ENCODE data around the gene GABRR2.

Gene GABRR2

GRCh38 chr6:89290401-89291155 is 24.5 kb downstream of the GABRR2 start:
- no peak for DNase-seq

GRCh38 chr6:89289710-89290109 is 25.4 kb downstream of the GABRR2 start:
- DNase-seq: no peak

- DNase-seq: no peak
Observed at GRCh38 chr6:89287351-89288028, 27.6 kb downstream of the GABRR2 start.

GRCh38 chr6:89286516-89286915 is 28.6 kb downstream of the GABRR2 start:
- no peak for DNase-seq

- DNase-seq: no peak
Observed at GRCh38 chr6:89284963-89285735, 29.9 kb downstream of the GABRR2 start.

GRCh38 chr6:89284081-89284480 is 31.0 kb downstream of the GABRR2 start:
- DNase-seq: no peak

- DNase-seq: no peak
Observed at GRCh38 chr6:89282749-89283148, 32.4 kb downstream of the GABRR2 start.

DNA sequence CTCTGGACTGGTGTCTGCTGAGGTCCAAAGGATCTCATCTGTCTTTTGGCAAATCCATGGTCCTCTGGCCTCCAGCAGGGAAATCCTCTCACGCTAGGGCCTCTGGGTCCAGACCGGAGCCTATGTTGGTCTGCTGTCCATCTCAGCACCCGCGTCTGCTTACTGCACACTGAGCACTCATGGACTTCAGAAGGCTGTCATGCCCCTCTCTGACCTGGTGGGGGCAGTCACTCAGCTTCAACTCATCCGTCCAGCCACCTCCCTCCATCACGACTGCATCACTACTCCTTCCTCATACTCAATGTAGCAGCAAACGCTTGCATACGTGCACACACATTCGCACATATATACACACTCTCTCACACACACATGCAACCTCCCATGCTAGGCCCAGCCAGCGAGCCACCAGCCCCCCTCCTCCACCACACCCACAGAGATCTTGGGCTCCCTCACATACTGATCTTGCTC is 33.3 kb downstream of the GABRR2 start:
- no peak for DNase-seq

- no peak for DNase-seq
Observed at GRCh38 chr6:89278956-89279355, 36.1 kb downstream of the GABRR2 start.

DNA sequence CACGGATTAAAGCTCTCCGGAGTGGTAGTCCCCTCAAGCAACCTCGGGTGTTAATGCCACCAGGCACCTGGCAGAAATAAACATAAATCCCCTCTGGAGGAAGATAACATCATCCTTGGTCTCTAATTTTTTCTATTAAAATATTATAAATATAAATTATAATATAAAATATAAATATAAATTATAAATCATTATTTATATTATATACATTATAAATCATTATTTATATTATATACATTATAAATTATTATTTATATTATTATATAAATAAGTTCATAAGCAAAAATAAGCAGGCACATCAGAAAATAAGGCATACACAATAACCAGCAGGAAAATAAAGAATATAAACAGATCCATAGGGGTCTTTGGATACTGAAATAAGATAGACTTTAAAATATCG is 39.2 kb downstream of the GABRR2 start:
- no peak for DNase-seq

GRCh38 chr6:89273816-89274215 is 41.3 kb downstream of the GABRR2 start:
- DNase-seq: no peak

GRCh38 chr6:89272596-89272995 is 42.5 kb downstream of the GABRR2 start:
- DNase-seq: no peak

DNA sequence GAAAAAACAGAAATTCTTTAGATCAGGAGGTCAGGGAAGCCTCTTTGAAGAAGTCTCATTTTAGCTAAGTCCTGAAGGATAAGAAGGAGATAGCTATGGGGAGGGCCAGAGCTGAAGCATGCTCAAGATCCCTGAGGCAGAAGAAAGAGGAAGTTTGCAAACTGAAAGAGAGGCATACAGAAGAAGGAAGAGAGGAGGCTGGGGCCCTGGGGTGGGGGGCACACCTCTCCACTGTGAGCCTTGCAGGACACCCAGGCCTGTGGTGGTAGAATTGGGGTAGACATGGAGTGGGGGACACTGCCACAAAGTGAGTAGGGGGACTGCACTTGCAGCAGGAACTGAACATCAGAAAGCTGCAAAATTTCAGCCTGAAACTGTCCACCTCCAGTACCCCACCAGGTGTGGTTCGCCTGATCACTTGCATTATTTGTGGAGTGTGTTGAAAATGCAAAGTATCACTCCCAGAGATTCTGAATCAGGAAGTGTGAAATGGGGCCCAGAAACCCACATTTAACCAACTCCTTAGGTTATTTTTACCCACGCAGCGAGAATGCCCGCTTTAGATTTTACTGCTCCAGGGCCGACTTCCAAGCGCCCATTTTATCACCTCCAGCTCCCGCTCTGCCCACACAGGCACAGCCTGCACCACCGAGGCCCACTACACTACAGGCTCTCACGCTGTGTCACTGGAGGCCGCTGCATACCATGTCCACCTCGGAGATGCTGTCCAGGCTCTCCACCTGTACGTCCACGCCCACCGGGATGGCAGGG is 44.0 kb downstream of the GABRR2 start:
- DNase-seq: no peak

- DNase-seq: no peak
Observed at GRCh38 chr6:89269981-89270380, 45.1 kb downstream of the GABRR2 start.

GRCh38 chr6:89269252-89269651 is 45.8 kb downstream of the GABRR2 start:
- no peak for DNase-seq

- no peak for DNase-seq
Observed at GRCh38 chr6:89268776-89269175, 46.3 kb downstream of the GABRR2 start.

- no peak for DNase-seq
Observed at GRCh38 chr6:89267918-89268317, 47.2 kb downstream of the GABRR2 start.

GRCh38 chr6:89264296-89264695 is 50.8 kb downstream of the GABRR2 start:
- DNase-seq: no peak

- DNase-seq: no peak
Observed at GRCh38 chr6:89260832-89261231, 54.3 kb downstream of the GABRR2 start.

DNA sequence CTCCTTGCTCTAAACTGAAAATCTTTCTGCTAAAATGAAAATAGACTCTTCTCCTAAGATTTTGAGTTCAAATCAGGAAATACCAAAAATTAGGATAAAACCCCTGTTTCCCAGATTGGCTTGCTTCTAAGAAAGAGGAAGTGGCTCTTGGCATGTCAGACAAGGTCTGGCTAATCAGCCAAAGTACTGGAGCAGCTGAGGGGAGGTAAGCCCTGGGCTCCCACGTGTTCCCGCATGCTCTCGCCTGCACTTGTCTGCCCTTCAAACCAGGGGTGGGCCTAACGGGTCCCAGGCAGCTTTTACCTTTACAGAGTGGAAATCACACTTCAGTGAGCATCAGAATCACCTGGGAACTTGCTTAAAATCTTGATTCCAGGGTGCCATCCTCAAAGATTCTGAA is 54.8 kb downstream of the GABRR2 start:
- DNase-seq: no peak

DNA sequence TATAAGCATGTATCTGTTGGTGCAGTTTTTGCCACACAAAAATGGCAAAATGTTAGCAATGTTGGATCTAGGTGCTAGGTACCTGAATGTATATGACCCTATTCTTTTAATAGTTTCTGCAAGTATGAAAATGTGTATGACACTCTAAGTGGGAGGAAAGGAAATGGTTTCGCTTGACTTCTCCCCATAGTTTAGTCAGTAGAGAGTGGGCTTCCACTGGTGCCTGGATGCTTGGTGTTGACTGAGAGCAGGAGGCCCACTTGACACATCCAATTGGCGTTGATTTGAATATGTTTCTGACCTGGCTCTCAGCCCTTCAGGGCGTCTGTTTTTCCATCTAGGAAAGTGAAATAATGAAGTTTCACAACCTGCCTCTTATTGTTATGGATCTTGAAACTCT is 56.2 kb downstream of the GABRR2 start:
- no peak for DNase-seq

- no peak for DNase-seq
Observed at GRCh38 chr6:89257781-89258180, 57.3 kb downstream of the GABRR2 start.

- no peak for DNase-seq
Observed at GRCh38 chr6:89257346-89257745, 57.8 kb downstream of the GABRR2 start.
